Colonic mucosa (tissue), 4 donors: ENCODE measurements around the gene SRD5A3. TPM values are rescaled to one million over a fixed set of nuclear protein-coding genes. Genes with fewer than 3 reads are reported as not detected.

ENCODE experiments used
- DNase-seq: peaks from one replicate; pipeline ENCODE4 v3.0.0-alpha.2; 2020
- H3K27ac ChIP-seq: fragments of 200-600 bp; one replicate; pipeline ENCODE4 v1.8.0; 2021
- H3K27me3 ChIP-seq: fragments of 200-600 bp; one replicate; pipeline ENCODE4 v1.8.0; 2021
- H3K36me3 ChIP-seq: fragments of 200-600 bp; one replicate; pipeline ENCODE4 v1.8.0; 2021
- H3K4me1 ChIP-seq: fragments of 200-600 bp; one replicate; pipeline ENCODE4 v1.8.0; 2021; ENCODE audit warnings: mild to moderate bottlenecking
- H3K4me3 ChIP-seq: fragments of 200-600 bp; one replicate; pipeline ENCODE4 v1.8.0; 2021
- H3K9ac ChIP-seq, 2 donors: one replicate each; pipeline ENCODE4 v1.7.0; 2013; ENCODE audit warnings: control low read depth in 2 of 2, low read depth in 2 of 2, low read length in 2 of 2
- H3K9me3 ChIP-seq: fragments of 200-600 bp; one replicate; pipeline ENCODE4 v1.8.0; 2021
- intact Hi-C: fragments of 100-400 bp; cut with DNase I; formaldehyde crosslinking; loops from one replicate; pipeline ENCODE4 v1.14.1; 2022
- total RNA-seq, 2 donors: library from RNA; stranded (reverse); fragmentation: NEBNext Ultra II Directional in 1 of 2; extraction: Animal tissue kit (Norgen Biotek cat#: 25700) in 1 of 2; gene quantifications; one replicate each; pipeline ENCODE4 v1.2.1, GENCODE V29; 2021
- TF ChIP-seq, protein P1 (sequence below): fragments of 200-600 bp; IDR thresholded peaks from one replicate; pipeline ENCODE4 v1.8.0; 2022; ENCODE audit warnings: antibody characterized with exemption, mild to moderate bottlenecking
- donor health status: healthy.
- donor health status: DM: no; HTN: no; CAD: no.
- donor health status: DM: no; HTN: no; CAD: no.

Gene SRD5A3
- total RNA-seq, 2 donors from 2014 or later: 18.8 to 22.2 TPM

DNA sequence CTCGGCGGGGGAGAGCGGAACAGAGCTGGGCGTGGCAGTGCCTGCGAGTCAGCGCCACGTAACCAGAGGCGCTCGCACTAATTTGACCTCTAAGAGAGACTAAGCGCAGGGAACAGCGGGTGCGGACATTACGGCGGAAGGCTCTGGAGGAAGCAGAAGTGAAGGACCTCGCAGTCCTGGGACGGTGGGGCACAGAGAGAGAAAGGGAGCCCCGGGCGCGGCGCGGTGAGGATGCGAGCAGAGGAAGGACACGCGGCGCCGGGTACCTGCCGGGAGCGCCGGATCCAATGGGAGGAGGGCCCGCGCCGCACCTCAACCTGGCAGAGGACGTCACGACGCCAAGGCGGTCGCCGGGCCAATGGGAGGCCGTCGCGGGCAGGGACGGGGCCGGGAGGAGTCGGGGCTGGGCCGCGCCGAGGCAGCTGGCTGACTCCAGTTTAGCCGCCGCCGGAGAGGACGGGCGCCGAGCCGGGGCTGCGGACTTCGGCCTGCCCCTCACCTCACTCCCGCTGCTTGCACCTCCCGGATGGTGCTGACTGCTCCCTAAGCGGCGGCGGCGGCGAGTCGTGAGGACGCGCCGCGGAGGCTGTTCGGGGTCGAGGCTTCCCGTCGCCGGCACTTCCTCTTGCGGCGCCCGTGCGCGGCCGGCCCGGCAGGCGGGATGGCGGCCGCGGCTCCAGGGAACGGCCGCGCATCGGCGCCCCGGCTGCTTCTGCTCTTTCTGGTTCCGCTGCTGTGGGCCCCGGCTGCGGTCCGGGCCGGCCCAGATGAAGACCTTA, 49.7 kb downstream of the SRD5A3 start, which contains the start of gene TMEM165:
TSS of gene TMEM165 (plus strand) at position 429 of the 779 bp plus-strand sequence. CDS start at position 662, 233 bp downstream.
- peak; percentile 96 for DNase-seq
- intact Hi-C loops: loop anchor here (5.0 kb wide), 1 partner anchor 48 kb away; the partner anchor contains the start of gene SRD5A3
- Histone ChIP-seq H3K27ac (peak within 1 kb of the TSS; percentile 100), H3K36me3 (no peaks in the 10 kb centered on the region), H3K27me3 (no peaks in the 10 kb centered on the region), H3K9ac (peak within 1 kb of the TSS; percentile 82 to 92), H3K4me1 (peaks cover 9% of the 10 kb centered on the region), H3K4me3 (peak within 1 kb of the TSS; percentile 97), H3K9me3 (no peaks in the 10 kb centered on the region)
- TF ChIP-seq, protein P1, sequence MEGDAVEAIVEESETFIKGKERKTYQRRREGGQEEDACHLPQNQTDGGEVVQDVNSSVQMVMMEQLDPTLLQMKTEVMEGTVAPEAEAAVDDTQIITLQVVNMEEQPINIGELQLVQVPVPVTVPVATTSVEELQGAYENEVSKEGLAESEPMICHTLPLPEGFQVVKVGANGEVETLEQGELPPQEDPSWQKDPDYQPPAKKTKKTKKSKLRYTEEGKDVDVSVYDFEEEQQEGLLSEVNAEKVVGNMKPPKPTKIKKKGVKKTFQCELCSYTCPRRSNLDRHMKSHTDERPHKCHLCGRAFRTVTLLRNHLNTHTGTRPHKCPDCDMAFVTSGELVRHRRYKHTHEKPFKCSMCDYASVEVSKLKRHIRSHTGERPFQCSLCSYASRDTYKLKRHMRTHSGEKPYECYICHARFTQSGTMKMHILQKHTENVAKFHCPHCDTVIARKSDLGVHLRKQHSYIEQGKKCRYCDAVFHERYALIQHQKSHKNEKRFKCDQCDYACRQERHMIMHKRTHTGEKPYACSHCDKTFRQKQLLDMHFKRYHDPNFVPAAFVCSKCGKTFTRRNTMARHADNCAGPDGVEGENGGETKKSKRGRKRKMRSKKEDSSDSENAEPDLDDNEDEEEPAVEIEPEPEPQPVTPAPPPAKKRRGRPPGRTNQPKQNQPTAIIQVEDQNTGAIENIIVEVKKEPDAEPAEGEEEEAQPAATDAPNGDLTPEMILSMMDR: no peak

DNA sequence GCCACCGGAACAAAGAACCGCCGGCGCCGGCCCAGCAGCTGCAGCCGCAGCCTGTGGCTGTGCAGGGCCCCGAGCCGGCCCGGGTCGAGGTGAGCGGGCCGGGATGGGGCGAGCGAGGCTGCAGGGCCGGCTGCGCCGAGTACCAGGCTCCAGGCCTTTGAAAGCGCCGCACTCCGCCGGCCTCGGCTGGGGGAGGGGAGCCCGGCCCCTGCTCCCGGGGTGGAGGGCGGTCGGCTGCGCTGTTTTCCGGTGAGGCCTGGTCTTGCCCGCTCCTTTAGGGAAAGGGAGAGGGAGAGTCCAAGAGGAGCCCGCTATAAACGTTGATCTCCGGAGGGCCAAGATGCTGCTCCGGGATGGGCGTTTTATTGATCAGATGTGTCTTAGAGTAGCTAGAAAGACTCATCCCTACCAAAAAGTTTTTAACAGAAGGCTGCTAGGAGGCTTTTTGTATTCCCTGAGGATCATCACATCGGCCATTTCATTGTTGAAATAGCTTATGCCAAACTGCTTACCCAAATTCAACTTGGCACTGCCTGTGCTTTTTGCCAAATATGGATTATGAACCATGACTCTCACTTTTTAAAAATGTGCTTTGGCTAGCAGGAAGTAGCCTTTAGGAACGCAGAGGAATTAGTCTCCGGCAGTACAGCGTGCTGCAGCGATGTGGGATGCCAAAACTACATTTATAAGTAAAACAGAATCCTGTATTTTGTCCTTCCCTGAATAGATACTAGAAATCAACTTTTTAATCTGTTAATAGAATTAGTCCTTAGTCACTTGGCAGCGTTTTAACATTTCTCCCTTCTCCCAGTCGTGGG, 50.5 kb downstream of the SRD5A3 start:
- Histone ChIP-seq H3K4me3 (peak overlapping the region; percentile 97), H3K36me3 (no peaks in the 10 kb centered on the region), H3K27me3 (no peaks in the 10 kb centered on the region), H3K27ac (peak overlapping the region; percentile 100), H3K9me3 (no peaks in the 10 kb centered on the region), H3K4me1 (peaks cover 9% of the 10 kb centered on the region), H3K9ac (peak overlapping the region; percentile 82 to 92)
- peak; percentile 59 for DNase-seq
- TF ChIP-seq, protein P1: no peak
- intact Hi-C loops: loop anchor here (5.0 kb wide), 1 partner anchor 49 kb away; the partner anchor contains the start of gene SRD5A3

DNA sequence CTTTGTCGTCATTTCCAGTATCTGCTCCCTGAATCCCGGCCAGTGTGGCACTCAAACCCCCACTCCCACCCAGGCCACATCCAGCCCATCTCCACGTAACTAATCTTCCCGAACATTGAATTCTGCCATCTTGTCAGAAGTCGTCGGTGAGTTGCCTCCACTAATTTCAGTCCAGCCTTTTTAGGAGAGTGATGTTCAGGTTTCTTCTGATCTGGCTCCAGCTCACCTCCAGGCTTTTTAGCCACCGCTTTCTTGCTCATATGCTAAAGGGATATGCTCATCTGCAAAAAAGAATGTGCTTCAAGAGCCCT, 51.0 kb downstream of the SRD5A3 start:
- Histone ChIP-seq H3K27ac (peak overlapping the region; percentile 100), H3K9ac (peak overlapping the region; percentile 82 to 92), H3K9me3 (no peaks in the 10 kb centered on the region), H3K4me1 (peaks cover 9% of the 10 kb centered on the region), H3K4me3 (peak overlapping the region; percentile 97), H3K27me3 (no peaks in the 10 kb centered on the region), H3K36me3 (no peaks in the 10 kb centered on the region)
- intact Hi-C loops: loop anchor here (5.0 kb wide), 1 partner anchor 50 kb away; the partner anchor contains the start of gene SRD5A3
- DNase-seq: peak; percentile 21
- TF ChIP-seq, protein P1: no peak

DNA sequence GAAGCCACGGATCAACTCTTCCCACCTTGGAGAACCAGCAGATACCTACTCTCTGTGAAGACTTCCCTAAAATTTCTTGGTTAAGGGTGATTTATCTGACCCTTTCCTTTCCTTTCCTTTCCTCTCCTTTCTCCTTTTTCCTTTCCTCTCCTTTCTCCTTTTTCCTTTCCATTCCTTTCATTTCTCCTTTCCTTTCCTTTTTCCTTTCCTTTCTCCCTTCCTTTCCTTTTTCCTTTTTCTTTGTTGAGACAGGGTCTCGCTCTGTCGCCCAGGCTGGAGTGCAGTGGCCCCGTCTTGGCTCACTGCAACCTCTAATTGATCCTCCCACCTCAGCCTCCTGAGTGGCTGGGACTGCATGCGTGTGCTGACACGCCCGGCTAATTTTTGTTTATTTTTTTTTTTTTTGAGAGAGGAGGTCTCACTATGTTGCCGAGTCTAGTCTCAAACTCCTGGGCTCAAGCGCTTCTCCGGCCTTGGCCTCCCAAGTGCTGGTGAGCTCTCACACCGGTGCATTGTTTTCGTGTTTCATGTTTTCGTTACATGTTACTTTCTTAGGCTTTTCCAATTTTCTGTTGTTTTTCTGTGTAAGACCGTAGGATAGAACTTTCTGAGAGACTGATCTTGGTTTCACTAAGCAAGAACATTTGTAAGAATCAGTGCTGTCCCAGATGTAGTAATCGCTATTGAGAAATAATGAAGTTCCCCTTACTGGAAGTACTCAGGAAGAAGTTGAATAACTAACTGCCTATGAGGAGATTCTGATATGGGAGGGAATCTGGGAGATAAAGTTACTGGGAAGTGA, 51.7 kb downstream of the SRD5A3 start:
- DNase-seq: no peak
- H3K9ac ChIP-seq: peak overlapping the region in 1 of 2 donors; percentile 82
- no peaks in the 10 kb centered on the region for H3K36me3 ChIP-seq
- peaks cover 9% of the 10 kb centered on the region for H3K4me1 ChIP-seq
- peak overlapping the region; percentile 100 for H3K27ac ChIP-seq
- peak overlapping the region; percentile 97 for H3K4me3 ChIP-seq
- intact Hi-C loops: loop anchor here (5.0 kb wide), 1 partner anchor 50 kb away; the partner anchor contains the start of gene SRD5A3
- no peaks in the 10 kb centered on the region for H3K27me3 ChIP-seq
- H3K9me3 ChIP-seq: no peaks in the 10 kb centered on the region
- TF ChIP-seq, protein P1: no peak

DNA sequence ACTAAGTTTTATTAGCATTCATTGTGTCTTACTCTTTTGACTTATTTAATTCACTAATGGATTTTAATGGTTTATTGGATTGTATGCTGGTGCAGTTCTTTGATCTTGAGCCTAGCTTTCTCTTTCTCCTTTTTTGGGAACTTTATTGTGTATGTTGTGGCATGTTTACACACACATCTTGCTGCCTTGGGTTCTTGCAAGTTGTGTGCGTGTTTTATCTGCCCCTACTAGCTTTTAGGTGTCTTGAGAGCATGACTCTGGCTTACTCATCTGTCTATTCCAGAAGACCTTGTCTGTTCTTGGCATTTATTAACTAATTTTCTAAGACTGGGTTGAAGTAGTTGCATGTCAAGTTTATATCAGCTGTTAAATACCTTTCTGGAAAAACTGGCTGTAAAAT, 52.4 kb downstream of the SRD5A3 start:
- TF ChIP-seq, protein P1: no peak
- DNase-seq: no peak
- Histone ChIP-seq H3K27me3 (no peaks in the 10 kb centered on the region), H3K9ac (peak overlapping the region in 1 of 2 donors; percentile 23), H3K27ac (peak overlapping the region; percentile 100), H3K4me1 (peaks cover 9% of the 10 kb centered on the region), H3K9me3 (no peaks in the 10 kb centered on the region), H3K4me3 (peak overlapping the region; percentile 97), H3K36me3 (no peaks in the 10 kb centered on the region)
- intact Hi-C loops: loop anchor here (5.0 kb wide), 1 partner anchor 51 kb away; the partner anchor contains the start of gene SRD5A3
